Esophagus muscularis mucosa (tissue), 3 donors: ENCODE data around the gene ZBTB32.

Experiments used
- CTCF ChIP-seq, 3 experiments: fragments of 200-600 bp in 2 of 3; fragments of 450-650 bp in 1 of 3; sonication (generic) in 2 of 3; IDR thresholded peaks; one replicate each; pipeline ENCODE4 v1.5.1; 2017 to 2019; ENCODE audit warnings: antibody characterized with exemption in 3 of 3, mild to moderate bottlenecking in 2 of 3, moderate library complexity in 1 of 3
- POLR2A ChIP-seq: fragments of 450-650 bp; IDR thresholded peaks from one replicate; pipeline ENCODE4 v1.6.1; 2017; ENCODE audit warnings: antibody characterized with exemption, moderate library complexity, mild to moderate bottlenecking, low read depth
- POLR2AphosphoS5 ChIP-seq, 2 donors: sonication (generic); formaldehyde crosslinking; IDR thresholded peaks; one replicate each; pipeline ENCODE4 v1.6.1; 2017; ENCODE audit warnings: antibody characterized with exemption in 2 of 2

- TF ChIP-seq CTCF (IDR thresholded peaks at IDR 0.05), result no peak
- no peak for TF ChIP-seq POLR2A
- TF ChIP-seq POLR2AphosphoS5 (IDR thresholded peaks at IDR 0.05), result no peak
Observed at GRCh38 chr19:35670686-35671085, 33.7 kb upstream of the ZBTB32 start.
